Hematopoietic multipotent progenitor cell treated with erythropoietin and hydrocortisone succinate and interleukin-3 and kit ligand, for 4 days (in vitro differentiated cells): Measurements from ENCODE around the gene TRIM7.
"Not testable (repeated sequence)": the region's sequence is repeated elsewhere in the genome, so short reads cannot be mapped to it uniquely, and the experiment has no call there.

Source experiments
- DNase-seq: peaks from one replicate; pipeline ENCODE4 v3.0.0-alpha.2; 2015

Gene TRIM7

DNA sequence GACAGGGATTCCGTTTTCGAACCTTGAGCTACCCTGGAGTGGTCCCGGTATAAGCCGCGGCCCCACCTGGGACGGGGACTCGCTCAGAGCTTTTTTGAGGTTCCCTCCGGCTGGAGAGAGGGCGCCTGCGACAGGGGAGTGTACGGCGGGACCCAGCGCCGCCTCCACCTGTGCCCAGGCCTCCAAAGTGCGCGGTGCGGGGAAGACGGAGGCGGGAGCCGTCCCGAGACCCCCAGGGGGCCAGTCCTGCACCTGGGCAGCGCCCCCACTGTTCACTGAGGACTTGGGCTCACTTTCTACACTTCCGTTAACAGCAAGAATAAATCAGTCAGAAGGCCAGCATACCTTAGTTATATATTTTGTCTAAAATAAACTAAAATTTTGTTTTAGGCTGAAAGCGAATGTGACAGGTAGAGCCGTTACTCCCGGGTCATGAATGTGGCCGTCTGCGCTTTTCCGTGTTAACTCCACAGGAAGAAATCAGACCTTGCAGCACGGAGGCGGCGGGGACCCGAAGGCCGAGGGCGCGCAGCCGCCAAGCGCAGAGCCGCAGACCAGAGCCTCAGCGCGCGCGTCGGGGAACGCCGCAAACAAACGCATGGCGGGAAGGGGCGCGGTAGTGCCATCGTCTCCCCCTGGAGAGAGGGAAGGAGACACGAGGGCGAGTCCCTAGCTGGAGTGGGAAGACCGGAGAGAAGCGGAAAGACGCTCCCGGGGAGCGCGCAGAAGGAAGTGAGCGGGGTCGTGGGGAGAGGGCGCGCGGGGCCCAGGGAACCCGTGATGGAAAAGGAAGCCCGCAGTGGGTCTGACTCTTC lies 14.1 kb downstream of the TRIM7 start:
- peak; percentile 68 for DNase-seq

- DNase-seq: peak; percentile 25
These were observed 14.9 kb downstream of the TRIM7 start for GRCh38 chr5:181189962-181190710.

- peak; percentile 70 for DNase-seq
These were observed 15.5 kb downstream of the TRIM7 start for GRCh38 chr5:181189363-181189961.

DNA sequence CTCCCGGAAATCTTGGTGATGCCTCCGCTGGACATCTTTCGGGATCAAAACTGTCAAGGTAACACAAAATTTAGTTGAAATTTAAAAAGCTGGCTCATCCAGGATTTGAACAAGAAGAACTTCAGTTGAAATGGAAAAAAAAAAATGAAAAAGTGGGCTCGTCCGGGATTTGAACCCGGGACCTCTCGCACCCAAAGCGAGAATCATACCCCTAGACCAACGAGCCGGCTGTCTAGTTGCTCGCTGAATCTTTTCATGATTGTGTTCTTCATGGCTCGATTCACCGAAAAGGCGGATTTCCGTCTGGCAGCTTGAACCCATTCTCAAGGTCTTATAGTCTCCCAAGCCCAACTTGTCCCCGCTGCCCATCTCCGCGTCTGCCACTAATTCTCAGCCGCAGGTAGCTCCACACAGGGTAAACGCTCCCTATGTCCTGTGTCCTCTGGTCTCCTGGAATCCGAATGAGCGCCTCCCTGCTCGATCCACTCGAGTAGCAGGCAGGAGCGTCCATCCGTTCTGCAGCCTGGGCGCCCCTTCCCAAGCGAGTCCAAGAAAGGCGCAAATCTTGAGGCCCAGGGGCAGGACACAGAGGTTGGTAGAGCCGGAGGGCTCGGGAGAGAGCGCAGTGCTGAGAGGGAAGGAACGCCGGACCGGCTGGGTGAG lies 16.2 kb downstream of the TRIM7 start:
- peak; percentile 92 for DNase-seq

DNA sequence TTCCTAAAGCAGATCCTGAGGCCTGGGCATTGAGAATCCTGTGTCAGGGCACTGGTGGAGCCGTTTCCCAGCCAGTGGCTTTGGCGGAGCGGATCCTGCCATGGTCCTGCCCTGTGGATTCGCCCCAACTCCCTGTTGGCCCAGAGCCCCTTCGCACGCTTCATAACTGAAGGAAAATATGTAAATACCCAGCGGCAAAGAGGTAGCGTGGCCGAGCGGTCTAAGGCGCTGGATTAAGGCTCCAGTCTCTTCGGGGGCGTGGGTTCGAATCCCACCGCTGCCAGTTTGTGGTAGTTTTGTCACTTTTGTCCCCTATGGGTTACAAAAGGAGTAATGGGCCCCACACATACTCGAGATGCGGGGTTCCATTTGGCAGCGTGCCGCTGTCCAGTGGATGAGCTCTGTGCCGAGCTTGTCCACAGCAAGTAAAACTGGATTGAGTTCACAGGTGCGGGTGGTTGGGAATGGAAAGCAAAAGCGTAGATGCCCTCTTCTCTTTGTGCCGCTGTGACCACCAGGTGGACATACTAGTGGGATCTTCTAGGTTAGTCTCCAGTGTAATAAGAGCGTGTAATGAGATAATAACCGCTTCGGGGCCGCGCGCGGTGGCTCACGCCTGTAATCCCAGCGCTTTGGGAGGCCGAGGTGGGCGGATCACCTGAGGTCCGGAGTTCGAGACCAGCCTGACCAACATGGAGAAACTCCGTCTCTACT lies 17.3 kb downstream of the TRIM7 start:
- DNase-seq: peak; percentile 91

DNA sequence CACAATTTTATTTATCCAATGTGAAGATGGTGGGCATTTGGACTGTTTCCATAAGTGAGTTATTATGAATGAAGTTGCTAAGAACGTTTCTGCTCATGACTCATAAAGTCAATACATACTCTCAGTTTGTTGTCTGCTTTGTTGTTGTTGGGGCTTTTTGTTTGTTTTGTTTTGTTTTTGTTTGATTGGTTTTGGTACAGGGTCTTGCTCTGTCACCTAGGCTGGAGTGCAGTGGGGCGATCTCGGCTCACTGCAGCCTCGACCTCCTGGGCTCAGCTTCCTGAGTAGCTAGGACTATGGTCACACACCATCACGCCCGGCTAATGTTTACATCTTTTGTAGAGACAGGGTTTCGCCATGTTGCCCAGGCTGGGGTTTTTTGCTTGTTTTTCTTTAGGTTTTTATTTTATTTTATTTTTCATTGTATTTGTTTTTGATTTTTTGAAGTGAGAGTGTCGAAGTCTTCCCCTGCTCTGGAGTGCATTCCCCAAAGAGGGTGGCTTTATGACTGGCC lies 18.0 kb downstream of the TRIM7 start:
- DNase-seq: peak; percentile 45

- no peak for DNase-seq
These were observed 19.0 kb downstream of the TRIM7 start for GRCh38 chr5:181186022-181186421.

- DNase-seq: no peak
These were observed 19.4 kb downstream of the TRIM7 start for GRCh38 chr5:181185560-181185959.

GRCh38 chr5:181184845-181185216 lies 20.2 kb downstream of the TRIM7 start:
- DNase-seq: no peak

- DNase-seq: no peak
These were observed 22.3 kb downstream of the TRIM7 start for GRCh38 chr5:181182651-181183050.

DNA sequence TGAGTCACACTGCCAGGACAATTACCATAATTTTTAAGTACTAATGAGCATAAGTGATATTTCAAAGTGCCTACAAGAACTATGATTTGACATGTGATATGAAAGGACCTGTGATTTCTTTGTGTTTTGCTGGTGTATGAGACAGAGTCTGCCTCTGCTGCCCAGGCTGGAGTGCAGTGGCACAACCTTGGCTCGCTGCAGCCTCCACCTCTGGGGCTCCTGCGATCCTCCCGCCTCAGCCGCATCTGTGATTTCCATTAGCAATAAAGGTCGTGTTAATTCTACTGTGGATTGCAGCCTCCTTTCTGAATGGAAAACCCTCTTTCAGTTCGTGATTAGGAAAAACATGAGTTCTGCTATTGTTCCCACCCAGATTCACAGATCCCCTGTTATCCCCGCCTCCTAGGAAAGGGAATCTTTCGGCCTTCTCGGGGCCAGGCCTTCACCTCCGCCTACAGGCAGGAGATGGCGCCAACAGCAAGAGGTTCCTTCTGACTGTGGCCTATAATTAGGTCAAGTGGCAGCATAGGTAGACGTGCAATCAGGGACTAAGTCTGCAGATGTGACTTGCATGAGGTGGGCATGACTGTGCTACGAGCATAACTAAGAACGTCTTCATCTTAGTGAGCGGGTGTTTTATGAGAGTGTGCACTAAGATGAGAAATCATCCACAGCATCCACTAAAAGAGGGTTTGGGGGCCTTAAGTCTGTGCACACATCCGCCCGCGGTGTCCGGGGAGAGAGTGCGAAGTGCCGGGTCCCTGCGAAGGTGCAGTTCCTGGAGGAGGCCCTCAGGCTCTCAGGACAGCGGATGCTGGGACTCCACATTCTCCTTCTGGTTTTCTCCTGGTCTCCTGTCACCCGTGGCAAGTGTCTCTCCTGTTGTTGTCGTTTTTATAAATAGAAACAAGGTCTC lies 23.1 kb downstream of the TRIM7 start:
- peak; percentile 84 for DNase-seq

DNA sequence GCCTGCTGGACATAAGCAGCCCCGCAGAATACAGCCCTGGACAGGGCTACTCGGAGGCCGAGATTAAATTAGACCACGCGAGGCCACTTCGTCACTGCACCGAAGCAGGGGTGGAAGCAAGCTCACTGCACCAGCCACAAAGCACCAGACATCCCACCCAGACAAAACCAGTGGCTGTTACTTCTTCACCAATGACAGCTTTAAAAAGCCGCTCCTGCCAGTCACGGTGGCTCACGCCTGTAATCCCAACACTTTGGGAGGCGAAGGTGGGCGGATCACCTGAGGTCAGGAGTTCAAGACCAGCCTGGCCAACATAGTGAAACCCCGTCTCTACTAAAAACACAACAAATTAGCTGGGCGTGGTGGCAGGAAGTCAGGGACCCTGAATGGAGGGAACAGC lies 27.4 kb downstream of the TRIM7 start:
- not testable (repeated sequence) for DNase-seq

GRCh38 chr5:181176254-181176952 lies 28.6 kb downstream of the TRIM7 start:
- peak; percentile 56 for DNase-seq

- DNase-seq: peak; percentile 84
These were observed 31.3 kb downstream of the TRIM7 start for GRCh38 chr5:181173420-181174342.

GRCh38 chr5:181173027-181173419 lies 32.0 kb downstream of the TRIM7 start:
- peak; percentile 84 for DNase-seq

GRCh38 chr5:181171782-181172181 lies 33.2 kb downstream of the TRIM7 start:
- no peak for DNase-seq

GRCh38 chr5:181170996-181171395 lies 34.0 kb downstream of the TRIM7 start:
- DNase-seq: no peak

GRCh38 chr5:181170237-181170825 lies 34.7 kb downstream of the TRIM7 start:
- DNase-seq: peak; percentile 37
